Measurements from ENCODE around the gene NRG2. TPM values are rescaled to one million over a fixed set of nuclear protein-coding genes. Genes with fewer than 3 reads are reported as not detected.

The NRG2 gene
- total and polyA plus RNA-seq, 2 donors (not counting 3 experiments of a cell fraction or from before 2014, with no cell fraction given) = 0.26 to 0.42 TPM

- H2AFZ ChIP-seq (ENCODE audit: low read depth, low read length) = no peak overlapping the region
- H3K36me3 ChIP-seq (ENCODE audit: control insufficient read depth in 2 of 2, extremely low read depth in 1 of 2, insufficient read depth in 2 of 2, low read length in 2 of 2) = no peaks in the 10 kb centered on the region
- dilution Hi-C loops (cut with MboI; ENCODE audit: extremely low pct_ligation_motif_present, low sequenced_read_pairs) = no loop called here
- H3K79me2 ChIP-seq (ENCODE audit: control insufficient read depth, insufficient read depth, low read length) = no peaks in the 10 kb centered on the region
- no peak overlapping the region for H3K27ac ChIP-seq (ENCODE audit: insufficient read depth, low read depth, low read length)
- no TSS peak for BruUV-seq (replicated peaks)
- no peak for DNase-seq (ENCODE audit: low read depth, low spot score)
- POLR2A ChIA-PET = no interaction called here
- CTCF ChIA-PET = interaction anchor here (0.6 to 1.2 kb wide), 4 partner anchors 16 to 72 kb away, joined by 3 to 12 read pairs (median 4); no protein-coding TSS in a partner anchor
- peaks cover 4 to 7% of the 10 kb centered on the region in 2 experiments for H3K27me3 ChIP-seq (ENCODE audit: control insufficient read depth in 2 of 2, insufficient read depth in 2 of 2, low read length in 2 of 2)
- H3K4me1 ChIP-seq (ENCODE audit: control insufficient read depth, extremely low read depth, insufficient read depth, low read length) = no peaks in the 10 kb centered on the region
- TF ChIP-seq POLR2A (IDR thresholded peaks at IDR 0.05; ENCODE audit: low read depth, low read length) (no peak), EZH2 (IDR thresholded peaks at IDR 0.05; ENCODE audit: borderline replicate concordance, low read depth, low read length, severe bottlenecking) (peak; percentile 34)
- no peak for FAIRE-seq
- no peaks in the 10 kb centered on the region for H4K20me1 ChIP-seq (replicated peaks; ENCODE audit: control insufficient read depth, extremely low read depth, insufficient read depth, low read length)
- no peak overlapping the region for H3K4me2 ChIP-seq (ENCODE audit: insufficient read depth, low read length)
- no peaks in the 10 kb centered on the region for H3K9me3 ChIP-seq (replicated peaks; ENCODE audit: control insufficient read depth, insufficient read depth, low read length)
- intact Hi-C loops (cut with micrococcal nuclease) = no loop called here
- no peaks in the 10 kb centered on the region for H3K9me1 ChIP-seq (replicated peaks; ENCODE audit: control insufficient read depth, extremely low read depth, insufficient read depth, low read length)
- H3K9ac ChIP-seq (replicated peaks; ENCODE audit: extremely low read depth, insufficient read depth, low read length) = no peak overlapping the region
- no peak overlapping the region for H3K4me3 ChIP-seq (replicated peaks in 1 of 3; ENCODE audit: insufficient read depth in 1 of 3, low read depth in 1 of 3, low read length in 3 of 3)
Measured at GRCh38 chr5:139847091-139847490, 196.0 kb downstream of the NRG2 start.

- POLR2A ChIA-PET = no interaction called here
- dilution Hi-C loops (cut with MboI; ENCODE audit: extremely low pct_ligation_motif_present, low sequenced_read_pairs) = no loop called here
- H3K27ac ChIP-seq (ENCODE audit: insufficient read depth, low read depth, low read length) = no peak overlapping the region
- H3K4me1 ChIP-seq (ENCODE audit: control insufficient read depth, extremely low read depth, insufficient read depth, low read length) = no peaks in the 10 kb centered on the region
- H3K27me3 ChIP-seq (ENCODE audit: control insufficient read depth in 2 of 2, insufficient read depth in 2 of 2, low read length in 2 of 2) = peaks cover 4 to 7% of the 10 kb centered on the region in 2 experiments
- no peak overlapping the region for H3K4me2 ChIP-seq (ENCODE audit: insufficient read depth, low read length)
- H3K9ac ChIP-seq (replicated peaks; ENCODE audit: extremely low read depth, insufficient read depth, low read length) = no peak overlapping the region
- H3K9me3 ChIP-seq (replicated peaks; ENCODE audit: control insufficient read depth, insufficient read depth, low read length) = no peaks in the 10 kb centered on the region
- DNase-seq (ENCODE audit: low read depth, low spot score) (no peak), FAIRE-seq (no peak)
- no peak overlapping the region for H2AFZ ChIP-seq (ENCODE audit: low read depth, low read length)
- no peaks in the 10 kb centered on the region for H3K9me1 ChIP-seq (replicated peaks; ENCODE audit: control insufficient read depth, extremely low read depth, insufficient read depth, low read length)
- no peaks in the 10 kb centered on the region for H3K36me3 ChIP-seq (ENCODE audit: control insufficient read depth in 2 of 2, extremely low read depth in 1 of 2, insufficient read depth in 2 of 2, low read length in 2 of 2)
- CTCF ChIA-PET = interaction anchor here (1.0 to 5.7 kb wide), 5 partner anchors 17 to 123 kb away, joined by 3 to 95 read pairs (median 6); no protein-coding TSS in a partner anchor
- no peaks in the 10 kb centered on the region for H3K79me2 ChIP-seq (ENCODE audit: control insufficient read depth, insufficient read depth, low read length)
- H3K4me3 ChIP-seq (replicated peaks in 1 of 3; ENCODE audit: insufficient read depth in 1 of 3, low read depth in 1 of 3, low read length in 3 of 3) = no peak overlapping the region
- TF ChIP-seq JUN (IDR thresholded peaks at IDR 0.05; ENCODE audit: borderline replicate concordance, insufficient read depth, insufficient read length, low read depth) = no peak
- TF ChIP-seq GATA2 (IDR thresholded peaks at IDR 0.05; ENCODE audit: insufficient read depth, insufficient read length, low read depth, low read length) = no peak
- TF ChIP-seq FOS (IDR thresholded peaks at IDR 0.05; ENCODE audit: borderline replicate concordance, insufficient read depth, low read length) = no peak
- no peak for TF ChIP-seq MAX (IDR thresholded peaks at IDR 0.05; ENCODE audit: insufficient read depth, insufficient read length)
- H4K20me1 ChIP-seq (replicated peaks; ENCODE audit: control insufficient read depth, extremely low read depth, insufficient read depth, low read length) = no peaks in the 10 kb centered on the region
- intact Hi-C loops (cut with micrococcal nuclease) = no loop called here
- no TSS peak for BruUV-seq (replicated peaks)
Measured at GRCh38 chr5:139845846-139846681, 197.0 kb downstream of the NRG2 start.

Measured in endothelial cell of umbilical vein (primary cell).